Thyroid gland (tissue), 4 donors: ENCODE results near the gene PPP4R4. TPM values are rescaled to one million over a fixed set of nuclear protein-coding genes. Genes with fewer than 3 reads are reported as not detected.

Experiments
- DNase-seq, 2 donors: peaks; one replicate each; pipeline ENCODE4 v3.0.0-alpha.2; 2019
- H3K27ac ChIP-seq, 3 donors: fragments of 200-600 bp; sonication (generic); 1 replicate in 2 of 3; 2 replicates in 1 of 3; pipeline ENCODE4 v1.5.1; 2016 to 2019; ENCODE audit warnings: mild to moderate bottlenecking in 1 of 3, moderate library complexity in 1 of 3
- H3K27me3 ChIP-seq: fragments of 200-600 bp; sonication (generic); one replicate; pipeline ENCODE4 v1.5.1; 2019
- H3K36me3 ChIP-seq, 2 donors: fragments of 200-600 bp; sonication (generic); one replicate each; pipeline ENCODE4 v1.5.1; 2016 to 2019
- H3K4me1 ChIP-seq, 2 donors: fragments of 200-600 bp; sonication (generic); one replicate each; pipeline ENCODE4 v1.5.1; 2017 to 2019
- H3K4me3 ChIP-seq, 3 donors: fragments of 200-600 bp; sonication (generic); replicated peaks in 1 of 3; 1 replicate in 2 of 3; 2 replicates in 1 of 3; pipeline ENCODE4 v1.5.1; 2016; ENCODE audit warnings: mild to moderate bottlenecking in 1 of 3
- H3K9me3 ChIP-seq: fragments of 200-600 bp; sonication (generic); one replicate; pipeline ENCODE4 v1.5.1; 2017
- CTCF ChIP-seq, 6 experiments: fragments of 200-600 bp in 3 of 6; fragments of 450-650 bp in 3 of 6; sonication (generic) in 3 of 6; IDR thresholded peaks; one replicate each; pipeline ENCODE4 v1.5.1; 2016 to 2019; ENCODE audit warnings: antibody characterized with exemption in 6 of 6, mild to moderate bottlenecking in 2 of 6, inconsistent platforms in 1 of 6, moderate library complexity in 1 of 6
- POLR2A ChIP-seq, 2 donors: fragments of 450-650 bp; IDR thresholded peaks; one replicate each; pipeline ENCODE4 v1.6.1; 2017; ENCODE audit warnings: antibody characterized with exemption in 2 of 2, mild to moderate bottlenecking in 2 of 2, moderate library complexity in 1 of 2
- WGBS, 2 donors: methylation state at CpG; one replicate each; pipeline ENCODE4 v1.1.5; 2017; 5-methylcytosine and 5-hydroxymethylcytosine counted together
- intact Hi-C: fragments of 100-400 bp; cut with DNase I; formaldehyde crosslinking; loops from one replicate; pipeline ENCODE4 v1.15.1; 2023
- total RNA-seq, 4 donors: library from RNA; depleted of rRNA; stranded (reverse); fragments of >200 nt; gene quantifications; one replicate each; pipeline ENCODE4 v1.2.3, GENCODE V29; 2016

The PPP4R4 gene
- total RNA-seq, 4 donors from 2014 or later: 0.45 to 16.2 (median 0.92) TPM

GRCh38 chr14:94172545-94172944 lies 1.6 kb upstream of the PPP4R4 start:
- Histone ChIP-seq H3K36me3 (no peaks in the 10 kb centered on the region), H3K9me3 (no peaks in the 10 kb centered on the region), H3K4me1 (peaks cover 12 to 13% of the 10 kb centered on the region in 2 donors), H3K27me3 (no peaks in the 10 kb centered on the region), H3K4me3 (no peak overlapping the region), H3K27ac (no peak overlapping the region)
- TF ChIP-seq POLR2A (IDR thresholded peaks at IDR 0.05) (no peak), CTCF (IDR thresholded peaks at IDR 0.05) (no peak)
- intact Hi-C loops: no loop called here
- DNase-seq: no peak
- WGBS, 2 donors: 84 to 86% methylated on average over 5 of the region's 5 CpGs

- peak; percentile 21 to 48 for DNase-seq
- H3K4me1 ChIP-seq: peaks cover 12 to 13% of the 10 kb centered on the region in 2 donors
- no peaks in the 10 kb centered on the region for H3K27me3 ChIP-seq
- H3K4me3 ChIP-seq: peak overlapping the region in 2 of 3 donors; percentile 45 to 69
- intact Hi-C loops: no loop called here
- WGBS, 2 donors: 2 to 3% methylated on average over 16 to 20 of the region's 20 CpGs
- H3K27ac ChIP-seq: peak overlapping the region in 2 of 3 donors; percentile 12 to 53
- H3K36me3 ChIP-seq: no peaks in the 10 kb centered on the region
- TF ChIP-seq POLR2A (IDR thresholded peaks at IDR 0.05): no peak
- no peak for TF ChIP-seq CTCF (IDR thresholded peaks at IDR 0.05)
- H3K9me3 ChIP-seq: no peaks in the 10 kb centered on the region
These were observed 644 bp upstream of the PPP4R4 start for GRCh38 chr14:94173471-94173884.

GRCh38 chr14:94174604-94175010 lies 485 bp downstream of the PPP4R4 start:
- H3K4me3 ChIP-seq: peak overlapping the region; percentile 45 to 62 (median 53)
- no peaks in the 10 kb centered on the region for H3K9me3 ChIP-seq
- no peaks in the 10 kb centered on the region for H3K27me3 ChIP-seq
- no peak overlapping the region for H3K27ac ChIP-seq
- H3K4me1 ChIP-seq: peaks cover 12 to 13% of the 10 kb centered on the region in 2 donors
- no peak for DNase-seq
- H3K36me3 ChIP-seq: no peaks in the 10 kb centered on the region
- TF ChIP-seq CTCF (IDR thresholded peaks at IDR 0.05) (no peak), POLR2A (IDR thresholded peaks at IDR 0.05) (no peak)
- intact Hi-C loops: loop anchor here (5.0 kb wide), 1 partner anchor 47 kb away; the partner anchor contains the start of gene IFI27L2
- 1 to 2% methylated on average over 20 to 23 of the region's 39 CpGs for WGBS, 2 donors

- Histone ChIP-seq H3K4me3 (peak overlapping the region in 2 of 3 donors; percentile 45 to 53), H3K36me3 (no peaks in the 10 kb centered on the region), H3K4me1 (peaks cover 12 to 13% of the 10 kb centered on the region in 2 donors), H3K27me3 (no peaks in the 10 kb centered on the region), H3K9me3 (no peaks in the 10 kb centered on the region), H3K27ac (no peak overlapping the region)
- 5 to 6% methylated on average over 29 of the region's 30 CpGs for WGBS, 2 donors
- DNase-seq: peak in 1 of 2 donors; percentile 17
- no peak for TF ChIP-seq POLR2A (IDR thresholded peaks at IDR 0.05)
- no peak for TF ChIP-seq CTCF (IDR thresholded peaks at IDR 0.05)
- intact Hi-C loops: loop anchor here (5.0 kb wide), 1 partner anchor 48 kb away; the partner anchor contains the start of gene IFI27L2
These were observed 1.1 kb downstream of the PPP4R4 start for GRCh38 chr14:94175011-94175745.

- WGBS, 2 donors: 40% methylated on average over 7 of the region's 7 CpGs
- H3K9me3 ChIP-seq: no peaks in the 10 kb centered on the region
- H3K27me3 ChIP-seq: no peaks in the 10 kb centered on the region
- H3K36me3 ChIP-seq: no peaks in the 10 kb centered on the region
- intact Hi-C loops: loop anchor here (5.0 kb wide), 1 partner anchor 48 kb away; the partner anchor contains the start of gene IFI27L2
- no peak overlapping the region for H3K4me3 ChIP-seq
- no peak overlapping the region for H3K27ac ChIP-seq
- DNase-seq: no peak
- peaks cover 12 to 13% of the 10 kb centered on the region in 2 donors for H3K4me1 ChIP-seq
- TF ChIP-seq POLR2A (IDR thresholded peaks at IDR 0.05): no peak
- TF ChIP-seq CTCF (IDR thresholded peaks at IDR 0.05): no peak
These were observed 1.6 kb downstream of the PPP4R4 start for GRCh38 chr14:94175747-94176146.
